ENCODE results near the gene NEDD8.
A peak's percentile ranks its signal among the peaks of the same experiment; 100 is the strongest.

Gene NEDD8

GRCh38 chr14:24235804-24236688 is 3.9 kb upstream of the NEDD8 start:
- no peak overlapping the region for H3K4me3 ChIP-seq (ENCODE audit: low read depth, low read length)
- H3K9me3 ChIP-seq (ENCODE audit: control insufficient read depth, insufficient read depth, low read depth, low read length): no peaks in the 10 kb centered on the region
- peaks cover 7% of the 10 kb centered on the region for H3K4me1 ChIP-seq (ENCODE audit: control insufficient read depth, insufficient read depth, low read length)
- no peak overlapping the region for H3K27ac ChIP-seq (ENCODE audit: extremely low read depth, low read depth, low read length)
- ChIA-PET POLR2A (interaction anchor here (1.4 to 1.5 kb wide), 2 partner anchors 23 kb away, joined by 4 to 5 read pairs; partner anchors contain the start of gene CHMP4A), CTCF (interaction anchor here (0.7 to 2.9 kb wide), 3 partner anchors 21 to 97 kb away, joined by 5 to 20 read pairs (median 6); no protein-coding TSS in a partner anchor)
- H3K36me3 ChIP-seq (ENCODE audit: control insufficient read depth in 2 of 2, insufficient read depth in 1 of 2, low read length in 2 of 2): peaks cover 13 to 70% of the 10 kb centered on the region in 2 experiments; a peak in 2 of 3 replicates
- TF ChIP-seq ZNF626 (tag by site-specific recombination; IDR thresholded peaks at IDR 0.05) (no peak), ZNF112 (tag by site-specific recombination; IDR thresholded peaks at IDR 0.05) (no peak)

GRCh38 chr14:24234095-24235005 is 2.2 kb upstream of the NEDD8 start:
- CTCF ChIA-PET: interaction anchor here (0.9 to 2.9 kb wide), 5 partner anchors 8 to 99 kb away, joined by 3 to 20 read pairs (median 6); partner anchors contain the start of genes CIDEB, MDP1 and TINF2
- Histone ChIP-seq H3K4me3 (ENCODE audit: low read depth, low read length) (no peak overlapping the region), H3K27ac (ENCODE audit: extremely low read depth, low read depth, low read length) (no peak overlapping the region), H3K4me1 (ENCODE audit: control insufficient read depth, insufficient read depth, low read length) (peaks cover 7% of the 10 kb centered on the region), H3K36me3 (ENCODE audit: control insufficient read depth in 2 of 2, insufficient read depth in 1 of 2, low read length in 2 of 2) (peaks cover 12 to 58% of the 10 kb centered on the region in 2 experiments; a peak in 2 of 3 replicates), H3K9me3 (ENCODE audit: control insufficient read depth, insufficient read depth, low read depth, low read length) (no peaks in the 10 kb centered on the region)
- TF ChIP-seq SCRT2 (tag by site-specific recombination; IDR thresholded peaks at IDR 0.05) (peak; percentile 86), ZNF596 (tag by site-specific recombination; IDR thresholded peaks at IDR 0.05) (no peak), ZBTB8A (tag by site-specific recombination; IDR thresholded peaks at IDR 0.05) (no peak), SCRT1 (tag by site-specific recombination; IDR thresholded peaks at IDR 0.05; ENCODE audit: borderline replicate concordance) (peak; percentile 44; the same call in 1 of the 2 replicates), ZNF354C (tag by site-specific recombination; IDR thresholded peaks at IDR 0.05; ENCODE audit: borderline replicate concordance, low read depth) (no peak)
- TF ChIP-seq, protein P1, sequence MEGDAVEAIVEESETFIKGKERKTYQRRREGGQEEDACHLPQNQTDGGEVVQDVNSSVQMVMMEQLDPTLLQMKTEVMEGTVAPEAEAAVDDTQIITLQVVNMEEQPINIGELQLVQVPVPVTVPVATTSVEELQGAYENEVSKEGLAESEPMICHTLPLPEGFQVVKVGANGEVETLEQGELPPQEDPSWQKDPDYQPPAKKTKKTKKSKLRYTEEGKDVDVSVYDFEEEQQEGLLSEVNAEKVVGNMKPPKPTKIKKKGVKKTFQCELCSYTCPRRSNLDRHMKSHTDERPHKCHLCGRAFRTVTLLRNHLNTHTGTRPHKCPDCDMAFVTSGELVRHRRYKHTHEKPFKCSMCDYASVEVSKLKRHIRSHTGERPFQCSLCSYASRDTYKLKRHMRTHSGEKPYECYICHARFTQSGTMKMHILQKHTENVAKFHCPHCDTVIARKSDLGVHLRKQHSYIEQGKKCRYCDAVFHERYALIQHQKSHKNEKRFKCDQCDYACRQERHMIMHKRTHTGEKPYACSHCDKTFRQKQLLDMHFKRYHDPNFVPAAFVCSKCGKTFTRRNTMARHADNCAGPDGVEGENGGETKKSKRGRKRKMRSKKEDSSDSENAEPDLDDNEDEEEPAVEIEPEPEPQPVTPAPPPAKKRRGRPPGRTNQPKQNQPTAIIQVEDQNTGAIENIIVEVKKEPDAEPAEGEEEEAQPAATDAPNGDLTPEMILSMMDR (tag by site-specific recombination; IDR thresholded peaks at IDR 0.05): 0 out of 2 replicates have a peak, but pooled peaks have one; percentile 23
- POLR2A ChIA-PET: interaction anchor here (0.6 to 1.8 kb wide), 6 partner anchors 8 to 889 kb away, joined by 3 to 10 read pairs (median 4); partner anchors contain the start of genes CHMP4A, CIDEB, IPO4 and TINF2

GRCh38 chr14:24233538-24233866 is 1.3 kb upstream of the NEDD8 start:
- Histone ChIP-seq H3K27ac (ENCODE audit: extremely low read depth, low read depth, low read length) (peak overlapping the region; percentile 92; the same call in 1 of the 2 replicates), H3K9me3 (ENCODE audit: control insufficient read depth, insufficient read depth, low read depth, low read length) (no peaks in the 10 kb centered on the region), H3K4me3 (ENCODE audit: low read depth, low read length) (peak overlapping the region; percentile 69), H3K4me1 (ENCODE audit: control insufficient read depth, insufficient read depth, low read length) (peaks cover 7% of the 10 kb centered on the region), H3K36me3 (ENCODE audit: control insufficient read depth in 2 of 2, insufficient read depth in 1 of 2, low read length in 2 of 2) (peaks cover 12 to 51% of the 10 kb centered on the region in 2 experiments; a peak in 2 of 3 replicates)
- CTCF ChIA-PET: interaction anchor here (0.6 to 1.8 kb wide), 4 partner anchors 9 to 143 kb away, joined by 3 to 7 read pairs (median 3); partner anchors contain the start of genes CIDEB and TINF2
- POLR2A ChIA-PET: interaction anchor here (1.8 kb wide), 1 partner anchor 9 kb away, joined by 10 read pairs; the partner anchor contains the start of gene TINF2
- TF ChIP-seq PRDM4 (tag by site-specific recombination; IDR thresholded peaks at IDR 0.05) (no peak), ZNF174 (tag by site-specific recombination; IDR thresholded peaks at IDR 0.05) (no peak), ZNF394 (tag by site-specific recombination; IDR thresholded peaks at IDR 0.05; ENCODE audit: borderline replicate concordance) (no peak), KLF10 (tag by site-specific recombination; IDR thresholded peaks at IDR 0.05) (no peak), ZNF561 (tag by site-specific recombination; IDR thresholded peaks at IDR 0.05; ENCODE audit: borderline replicate concordance) (no peak), ZNF146 (tag by site-specific recombination; IDR thresholded peaks at IDR 0.05) (no peak), HOXA7 (CRISPR knock-in tag; IDR thresholded peaks at IDR 0.05; ENCODE audit: borderline replicate concordance) (no peak), SP2 (tag by site-specific recombination; IDR thresholded peaks at IDR 0.05) (no peak), ZBTB7A (tag by site-specific recombination; IDR thresholded peaks at IDR 0.05; ENCODE audit: low read depth) (no peak), ZNF670 (tag by site-specific recombination; IDR thresholded peaks at IDR 0.05; ENCODE audit: low read depth) (no peak), PRDM1 (tag by site-specific recombination; IDR thresholded peaks at IDR 0.05) (no peak), MEIS1 (CRISPR knock-in tag; IDR thresholded peaks at IDR 0.05; ENCODE audit: borderline replicate concordance) (no peak), ZNF121 (tag by site-specific recombination; IDR thresholded peaks at IDR 0.05) (no peak)
- TF ChIP-seq, protein P1 (tag by site-specific recombination; IDR thresholded peaks at IDR 0.05): no peak

Data from HEK293 (cell line).